Esophagus muscularis mucosa (tissue), 4 donors: Measurements from ENCODE around the gene SIVA1. TPM values are rescaled to one million over a fixed set of nuclear protein-coding genes. Genes with fewer than 3 reads are reported as not detected.

Source experiments
- DNase-seq: peaks from one replicate; pipeline ENCODE4 v3.0.0-alpha.2; 2017; ENCODE audit errors: extremely low spot score
- H3K27ac ChIP-seq, 4 donors: fragments of 200-600 bp; sonication (generic); replicated peaks in 1 of 4; 1 replicate in 3 of 4; 2 replicates in 1 of 4; pipeline ENCODE4 v1.5.1; 2016 to 2019; ENCODE audit warnings: mild to moderate bottlenecking in 1 of 4
- H3K27me3 ChIP-seq, 4 donors: fragments of 200-600 bp; sonication (generic); one replicate each; pipeline versions ENCODE4 v1.5.1 to v1.6.0; 2016 to 2019
- H3K36me3 ChIP-seq, 4 donors: fragments of 200-600 bp; sonication (generic); one replicate each; pipeline ENCODE4 v1.5.1; 2016 to 2019
- H3K4me1 ChIP-seq, 4 donors: fragments of 200-600 bp; sonication (generic); one replicate each; pipeline ENCODE4 v1.5.1; 2016 to 2019
- H3K4me3 ChIP-seq, 4 donors: fragments of 200-600 bp; sonication (generic); 1 replicate in 2 of 4; 2 replicates in 2 of 4; pipeline ENCODE4 v1.5.1; 2016 to 2019; ENCODE audit warnings: mild to moderate bottlenecking in 4 of 4, moderate library complexity in 1 of 4
- H3K9me3 ChIP-seq, 4 donors: fragments of 200-600 bp; sonication (generic); 1 replicate in 3 of 4; 2 replicates in 1 of 4; pipeline ENCODE4 v1.5.1; 2016 to 2019
- EP300 ChIP-seq: sonication (generic); formaldehyde crosslinking; IDR thresholded peaks from one replicate; pipeline ENCODE4 v1.6.1; 2017; ENCODE audit warnings: antibody characterized with exemption
- POLR2A ChIP-seq: fragments of 450-650 bp; IDR thresholded peaks from one replicate; pipeline ENCODE4 v1.6.1; 2017; ENCODE audit warnings: antibody characterized with exemption, moderate library complexity, mild to moderate bottlenecking, low read depth
- POLR2AphosphoS5 ChIP-seq, 2 donors: sonication (generic); formaldehyde crosslinking; IDR thresholded peaks; one replicate each; pipeline ENCODE4 v1.6.1; 2017; ENCODE audit warnings: antibody characterized with exemption in 2 of 2
- WGBS: methylation state at CpG from one replicate; pipeline ENCODE4 v1.1.5; 2018; 5-methylcytosine and 5-hydroxymethylcytosine counted together
- intact Hi-C: fragments of 100-400 bp; cut with DNase I; formaldehyde crosslinking; loops from one replicate; pipeline ENCODE4 v1.15.1; 2023
- total RNA-seq, 4 donors: library from RNA; depleted of rRNA; stranded (reverse); fragments of >200 nt; gene quantifications; one replicate each; pipeline versions ENCODE4 v1.1.0 to v1.2.1, GENCODE V29; 2016
- TF ChIP-seq, protein P1 (sequence below), 3 experiments: fragments of 200-600 bp in 2 of 3; fragments of 450-650 bp in 1 of 3; sonication (generic) in 2 of 3; IDR thresholded peaks; one replicate each; pipeline ENCODE4 v1.5.1; 2017 to 2019; ENCODE audit warnings: antibody characterized with exemption in 3 of 3, mild to moderate bottlenecking in 2 of 3, moderate library complexity in 1 of 3

Gene SIVA1
- total RNA-seq, 4 donors from 2014 or later, result 207 to 324 (median 290) TPM

- H3K9me3 ChIP-seq, result no peaks in the 10 kb centered on the region
- DNase-seq, result no peak
- no peaks in the 10 kb centered on the region for H3K27me3 ChIP-seq
- TF ChIP-seq, protein P1, sequence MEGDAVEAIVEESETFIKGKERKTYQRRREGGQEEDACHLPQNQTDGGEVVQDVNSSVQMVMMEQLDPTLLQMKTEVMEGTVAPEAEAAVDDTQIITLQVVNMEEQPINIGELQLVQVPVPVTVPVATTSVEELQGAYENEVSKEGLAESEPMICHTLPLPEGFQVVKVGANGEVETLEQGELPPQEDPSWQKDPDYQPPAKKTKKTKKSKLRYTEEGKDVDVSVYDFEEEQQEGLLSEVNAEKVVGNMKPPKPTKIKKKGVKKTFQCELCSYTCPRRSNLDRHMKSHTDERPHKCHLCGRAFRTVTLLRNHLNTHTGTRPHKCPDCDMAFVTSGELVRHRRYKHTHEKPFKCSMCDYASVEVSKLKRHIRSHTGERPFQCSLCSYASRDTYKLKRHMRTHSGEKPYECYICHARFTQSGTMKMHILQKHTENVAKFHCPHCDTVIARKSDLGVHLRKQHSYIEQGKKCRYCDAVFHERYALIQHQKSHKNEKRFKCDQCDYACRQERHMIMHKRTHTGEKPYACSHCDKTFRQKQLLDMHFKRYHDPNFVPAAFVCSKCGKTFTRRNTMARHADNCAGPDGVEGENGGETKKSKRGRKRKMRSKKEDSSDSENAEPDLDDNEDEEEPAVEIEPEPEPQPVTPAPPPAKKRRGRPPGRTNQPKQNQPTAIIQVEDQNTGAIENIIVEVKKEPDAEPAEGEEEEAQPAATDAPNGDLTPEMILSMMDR (IDR thresholded peaks at IDR 0.05), result no peak
- TF ChIP-seq POLR2AphosphoS5 (IDR thresholded peaks at IDR 0.05) (no peak), EP300 (no peak), POLR2A (no peak)
- peaks cover 56 to 98% (median 85%) of the 10 kb centered on the region in 4 donors for H3K36me3 ChIP-seq
- no peak overlapping the region for H3K27ac ChIP-seq
- 93% methylated on average over 9 of the region's 18 CpGs for WGBS
- intact Hi-C loops, result no loop called here
- H3K4me3 ChIP-seq, result no peak overlapping the region
- H3K4me1 ChIP-seq, result peaks cover 0 to 5% (median 0%) of the 10 kb centered on the region in 4 donors
Measured at GRCh38 chr14:104715416-104715815, 37.5 kb upstream of the SIVA1 start.

DNA sequence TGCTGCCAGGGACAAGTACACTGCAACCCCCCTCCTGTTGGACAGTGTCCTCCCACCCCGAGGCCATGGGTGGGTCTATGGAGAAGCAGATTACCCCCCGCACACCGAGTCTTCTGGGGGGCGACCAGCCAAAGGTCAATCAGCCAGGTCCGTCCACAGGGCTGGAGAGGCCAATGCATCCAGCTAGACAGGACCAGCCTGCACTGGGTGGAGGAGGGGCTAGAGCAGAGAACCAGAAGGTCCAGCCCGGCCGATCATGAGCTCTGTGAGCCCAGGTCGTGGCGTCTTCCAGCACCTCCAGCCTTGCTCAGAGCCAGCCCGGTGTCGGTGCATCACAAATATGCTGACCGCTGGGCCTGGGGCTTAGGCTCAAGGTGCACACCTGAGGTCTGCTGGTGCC, 37.1 kb upstream of the SIVA1 start:
- peaks cover 0 to 5% (median 0%) of the 10 kb centered on the region in 4 donors for H3K4me1 ChIP-seq
- H3K36me3 ChIP-seq, result peaks cover 52 to 94% (median 80%) of the 10 kb centered on the region in 4 donors
- no peaks in the 10 kb centered on the region for H3K27me3 ChIP-seq
- no peak overlapping the region for H3K4me3 ChIP-seq
- TF ChIP-seq EP300 (no peak), POLR2A (no peak), POLR2AphosphoS5 (IDR thresholded peaks at IDR 0.05) (no peak)
- TF ChIP-seq, protein P1 (IDR thresholded peaks at IDR 0.05), result no peak
- no peaks in the 10 kb centered on the region for H3K9me3 ChIP-seq
- intact Hi-C loops, result no loop called here
- WGBS, result 88% methylated on average over 12 of the region's 12 CpGs
- DNase-seq, result no peak
- H3K27ac ChIP-seq, result no peak overlapping the region

DNA sequence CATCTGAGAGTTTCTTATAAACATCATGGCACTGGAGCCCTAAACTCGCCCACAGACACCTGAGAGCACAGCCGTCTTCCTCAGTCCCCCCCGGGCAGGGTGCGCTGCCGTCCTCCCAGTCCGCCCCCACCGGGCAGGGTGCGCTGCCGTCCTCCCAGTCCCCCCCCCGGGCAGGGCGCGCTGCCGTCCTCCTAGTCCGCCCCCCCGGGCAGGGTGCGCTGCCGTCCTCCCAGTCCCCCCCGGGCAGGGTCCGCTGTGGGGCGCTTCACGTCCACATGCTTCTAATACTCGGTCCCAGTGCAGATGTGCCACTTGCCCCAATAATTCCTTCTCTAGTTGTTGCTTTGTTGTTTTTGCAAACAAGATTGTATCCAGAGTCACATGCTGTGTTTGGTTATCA, 35.8 kb upstream of the SIVA1 start:
- WGBS, result 88% methylated on average over 22 of the region's 22 CpGs
- no peaks in the 10 kb centered on the region for H3K9me3 ChIP-seq
- H3K4me3 ChIP-seq, result no peak overlapping the region
- no peak for DNase-seq
- H3K27me3 ChIP-seq, result no peaks in the 10 kb centered on the region
- H3K4me1 ChIP-seq, result peaks cover 5 to 8% (median 7%) of the 10 kb centered on the region in 4 donors
- TF ChIP-seq POLR2AphosphoS5 (IDR thresholded peaks at IDR 0.05), result no peak
- peaks cover 44 to 85% (median 70%) of the 10 kb centered on the region in 4 donors for H3K36me3 ChIP-seq
- intact Hi-C loops, result no loop called here
- H3K27ac ChIP-seq, result no peak overlapping the region

- no peaks in the 10 kb centered on the region for H3K9me3 ChIP-seq
Measured at GRCh38 chr14:104717646-104718045, 35.3 kb upstream of the SIVA1 start.

DNA sequence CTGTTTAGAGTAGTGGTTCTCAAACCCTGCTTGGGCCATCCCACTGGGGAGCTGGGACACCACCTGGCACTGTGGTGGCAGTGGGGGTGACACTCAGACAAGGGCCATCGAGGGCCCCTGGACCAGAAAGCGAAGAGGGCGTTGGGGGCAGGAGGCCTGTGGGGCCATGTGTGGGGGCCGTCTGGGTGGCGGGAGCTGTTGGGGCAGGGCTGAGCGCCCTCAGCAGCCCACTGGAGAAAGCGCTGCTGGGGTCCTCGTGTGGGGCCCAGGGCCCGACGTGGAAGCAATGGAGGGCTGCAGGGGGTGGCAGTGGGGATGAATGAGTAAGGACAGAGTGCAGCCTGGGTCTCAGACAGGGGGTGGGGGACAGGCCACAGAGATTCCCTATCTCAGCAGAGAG, 34.8 kb upstream of the SIVA1 start:
- TF ChIP-seq POLR2AphosphoS5 (IDR thresholded peaks at IDR 0.05) (no peak), EP300 (no peak), POLR2A (no peak)
- TF ChIP-seq, protein P1 (IDR thresholded peaks at IDR 0.05), result no peak
- H3K9me3 ChIP-seq, result no peaks in the 10 kb centered on the region
- peaks cover 15 to 19% (median 17%) of the 10 kb centered on the region in 4 donors for H3K4me1 ChIP-seq
- no peaks in the 10 kb centered on the region for H3K27me3 ChIP-seq
- intact Hi-C loops, result no loop called here
- H3K4me3 ChIP-seq, result no peak overlapping the region
- DNase-seq, result no peak
- WGBS, result 90% methylated on average over 7 of the region's 10 CpGs
- H3K36me3 ChIP-seq, result peaks cover 37 to 75% (median 60%) of the 10 kb centered on the region in 4 donors
- H3K27ac ChIP-seq, result no peak overlapping the region

More at GRCh38 chr14:104717646-104718045, 35.3 kb upstream of the SIVA1 start:
- TF ChIP-seq POLR2A, result no peak
- TF ChIP-seq, protein P1 (IDR thresholded peaks at IDR 0.05), result no peak
- TF ChIP-seq POLR2AphosphoS5 (IDR thresholded peaks at IDR 0.05), result no peak
- TF ChIP-seq EP300, result no peak
- WGBS, result 72% methylated on average over 19 of the region's 20 CpGs
- DNase-seq, result no peak
- intact Hi-C loops, result no loop called here
- Histone ChIP-seq H3K4me3 (no peak overlapping the region), H3K27ac (no peak overlapping the region), H3K27me3 (no peaks in the 10 kb centered on the region), H3K4me1 (peaks cover 10 to 14% (median 12%) of the 10 kb centered on the region in 4 donors), H3K36me3 (peaks cover 42 to 80% (median 65%) of the 10 kb centered on the region in 4 donors)
